GM18951 (cell line): ENCODE results near the gene PPFIA1.
"Not testable (repeated sequence)": the region's sequence is repeated elsewhere in the genome, so short reads cannot be mapped to it uniquely, and the experiment has no call there.

Experiments
- POLR2A ChIP-seq: IDR thresholded peaks from 4 replicates; pipeline ENCODE4 v1.6.1; 2011; ENCODE audit warnings: mild to moderate bottlenecking; ENCODE audit not compliant: insufficient read length, insufficient read depth; ENCODE audit errors: extremely low read depth
- in situ Hi-C: fragments of 300-500 bp; cut with MboI; formaldehyde crosslinking; loops from one replicate; pipeline ENCODE4 v1.12.0; 2022; ENCODE audit warnings: low sequenced_read_pairs, mixed read lengths, inconsistent platforms; ENCODE audit not compliant: unreplicated experiment

The PPFIA1 gene

DNA sequence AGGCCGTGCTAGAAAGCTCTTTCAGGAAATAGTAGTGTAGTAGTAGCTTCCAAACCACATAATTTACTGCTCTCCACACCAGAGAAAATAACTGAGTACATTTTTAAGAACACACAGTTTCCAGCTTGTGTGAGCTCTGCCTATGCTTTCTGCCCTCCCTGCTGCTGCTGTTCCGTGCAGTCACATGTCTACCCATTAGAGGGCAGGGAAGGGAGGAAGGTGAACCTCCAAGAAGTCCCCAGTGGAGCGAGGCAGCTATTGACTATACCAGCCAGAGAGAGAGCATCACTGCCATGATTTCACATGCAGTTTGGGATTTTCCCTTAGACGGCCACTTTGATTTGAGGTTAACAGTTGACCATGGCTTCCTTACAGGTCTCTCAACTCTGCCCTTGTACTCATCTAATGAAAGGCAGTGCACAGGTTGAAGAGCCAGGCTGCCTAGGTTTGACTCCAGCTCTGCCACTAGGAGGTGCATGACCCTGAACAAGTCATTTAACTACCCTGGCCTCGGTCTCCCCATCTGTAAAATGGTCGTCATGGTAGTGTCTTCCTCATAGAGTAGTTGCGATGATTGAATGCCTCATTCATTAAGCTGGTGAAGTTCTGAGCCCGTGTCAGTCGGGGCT is 108.1 kb downstream of the PPFIA1 start:
- in situ Hi-C loops: no loop called here
- TF ChIP-seq POLR2A: no peak

DNA sequence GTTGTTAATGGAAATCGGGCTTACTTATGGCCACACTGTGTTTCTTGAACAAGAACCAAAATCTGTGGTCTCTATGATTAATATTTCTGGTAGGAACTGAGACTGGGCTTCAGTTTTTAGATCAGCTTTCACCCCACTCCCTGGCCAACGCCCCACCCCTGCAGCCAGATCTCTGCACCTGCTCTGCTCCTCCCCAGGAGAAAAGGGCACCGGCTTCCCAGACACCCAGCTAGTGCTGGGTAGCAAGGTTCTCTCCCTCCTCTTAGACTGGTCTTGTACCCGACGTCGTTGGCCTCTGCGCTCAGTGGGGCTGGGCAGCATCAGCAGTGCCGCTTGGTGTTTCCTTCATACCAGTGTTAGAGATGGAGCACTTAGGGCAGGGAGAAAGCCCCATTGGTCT is 110.9 kb downstream of the PPFIA1 start:
- in situ Hi-C loops: no loop called here

DNA sequence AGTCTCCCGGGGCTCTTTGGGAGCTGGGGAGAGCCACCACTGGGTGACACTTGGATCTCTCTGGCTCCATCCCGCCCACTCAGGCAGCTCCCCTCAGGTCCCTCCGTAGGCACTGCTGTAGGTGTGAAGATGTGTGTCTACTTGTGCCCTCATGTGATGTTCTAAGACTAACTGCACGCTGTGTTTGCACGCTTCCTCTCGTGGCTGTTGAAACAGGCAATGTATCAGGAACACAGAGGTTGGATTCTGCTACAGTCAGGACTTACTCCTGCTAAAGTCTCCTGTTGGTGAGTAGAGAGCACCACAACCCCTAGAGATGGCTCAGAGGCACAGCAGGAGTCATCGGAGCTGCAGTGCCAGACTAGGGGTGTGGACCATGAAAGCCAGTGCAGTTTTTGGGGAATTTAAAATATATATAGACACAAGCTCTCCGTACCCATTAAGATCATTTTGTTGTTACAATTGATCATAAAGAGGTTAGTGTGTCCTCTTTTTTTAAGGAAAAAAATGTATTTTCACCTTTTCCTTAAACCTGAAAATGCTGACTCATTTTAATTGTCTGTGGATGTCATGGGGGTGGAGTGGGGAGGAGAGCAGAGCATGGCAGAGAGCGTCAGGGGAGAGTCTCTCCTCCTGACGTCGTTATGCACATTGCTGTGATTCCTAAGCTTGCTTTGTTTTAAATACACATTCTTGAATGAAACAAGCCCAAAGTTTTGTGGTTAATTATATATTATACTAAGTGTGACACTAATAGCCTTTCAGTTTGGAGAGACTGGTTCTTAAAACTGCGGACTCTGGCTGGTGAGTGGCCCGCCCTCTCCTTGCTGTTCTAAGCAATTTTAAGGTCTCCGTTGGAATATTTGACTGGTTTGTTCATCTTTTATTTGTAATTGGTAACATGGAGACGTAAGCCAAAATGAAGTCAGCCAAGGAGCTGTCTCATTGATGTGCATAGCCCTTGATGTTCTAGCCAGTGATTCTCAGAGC is 111.7 kb downstream of the PPFIA1 start:
- in situ Hi-C loops: no loop called here
- no peak for TF ChIP-seq POLR2A

More for the DNA sequence above, 110.9 kb downstream of the PPFIA1 start:
- no peak for TF ChIP-seq POLR2A

DNA sequence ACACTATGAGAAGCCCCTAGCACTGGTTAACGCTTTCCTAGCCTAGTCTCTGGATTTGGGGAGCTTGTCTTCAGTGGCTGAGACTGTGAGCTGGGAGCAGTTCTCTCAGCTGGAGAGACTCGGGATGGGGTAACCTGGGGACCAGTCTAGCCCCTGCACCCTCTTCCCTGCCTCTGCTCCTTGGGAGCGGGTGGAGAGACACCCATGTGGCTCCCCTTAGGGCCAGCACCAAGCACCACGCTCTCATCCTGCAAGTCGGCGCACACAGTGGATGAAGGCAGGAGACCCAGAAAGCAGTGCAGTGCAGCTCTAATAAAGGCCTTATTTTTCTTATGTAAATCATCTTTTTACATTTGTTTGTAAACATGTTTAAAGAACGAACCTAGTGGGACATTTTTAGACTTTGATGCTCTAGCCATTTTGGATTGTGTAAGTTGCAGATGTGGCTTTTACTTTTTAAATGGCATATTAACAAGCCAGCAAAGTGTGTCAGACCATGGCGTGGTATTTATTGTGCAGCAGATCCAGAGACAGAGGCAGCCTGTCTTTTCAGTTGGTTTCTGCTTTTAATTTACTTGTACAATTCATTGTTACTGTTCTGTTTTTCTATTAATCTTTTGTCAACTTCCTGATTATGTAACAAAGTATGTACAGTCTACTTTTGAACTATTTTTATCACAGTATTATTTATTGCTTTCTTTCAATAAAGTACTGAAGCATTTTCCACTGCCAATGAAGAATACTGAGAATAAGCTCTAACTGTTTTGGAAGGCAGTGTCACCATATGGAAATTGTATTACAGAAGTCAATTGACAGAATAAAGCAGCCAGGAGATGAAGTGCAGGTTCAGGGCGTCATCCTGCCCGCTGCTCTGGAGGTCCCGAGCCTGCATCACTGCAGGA is 113.4 kb downstream of the PPFIA1 start:
- no peak for TF ChIP-seq POLR2A
- in situ Hi-C loops: no loop called here

DNA sequence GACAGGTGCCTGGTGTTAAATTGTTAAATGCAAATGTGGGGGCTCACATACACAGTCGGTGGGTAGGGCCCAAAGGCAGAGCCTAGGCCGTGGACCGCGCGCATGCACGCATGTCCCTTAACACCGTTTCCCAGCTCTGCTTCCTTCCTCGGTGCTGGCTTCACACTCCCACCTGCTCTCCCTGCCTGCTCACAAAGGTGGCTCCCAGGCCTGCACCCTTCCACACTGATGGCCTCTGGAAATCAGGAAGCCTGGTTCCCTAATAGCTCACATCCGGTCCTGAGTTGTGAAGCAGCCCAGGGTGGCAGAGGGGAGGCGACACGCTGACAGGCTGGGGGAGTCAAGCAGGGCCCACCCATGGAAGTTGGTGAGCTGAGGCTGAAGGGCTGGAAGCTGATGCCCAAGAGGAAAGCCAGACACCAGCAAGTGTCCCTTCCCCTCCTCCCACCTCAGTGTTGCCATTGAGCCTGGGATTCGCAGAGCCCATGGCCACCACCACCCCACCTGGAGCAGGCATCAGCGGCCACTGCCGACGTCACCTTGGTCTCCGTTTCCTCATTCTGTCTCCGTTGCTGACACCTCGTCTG is 114.2 kb downstream of the PPFIA1 start:
- in situ Hi-C loops: no loop called here

DNA sequence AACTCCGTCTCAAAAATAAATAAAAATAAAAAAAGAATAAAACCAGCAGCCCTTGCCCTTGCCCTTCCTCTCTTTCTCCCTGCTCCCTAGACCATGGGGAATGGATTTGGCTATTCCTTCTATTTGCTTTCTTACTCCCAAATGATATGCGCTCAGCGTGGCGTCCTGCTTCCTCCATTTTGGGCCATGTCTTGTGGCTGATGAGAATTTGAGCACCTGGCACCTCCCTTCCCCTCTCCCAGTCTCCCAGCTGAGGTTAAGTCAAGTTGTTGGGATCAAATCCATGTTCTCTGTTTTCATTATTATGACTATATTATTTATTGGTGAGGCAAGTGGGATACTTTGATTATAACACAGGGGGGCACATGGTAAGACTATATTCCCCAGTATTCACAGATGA is 117.1 kb downstream of the PPFIA1 start:
- TF ChIP-seq POLR2A: no peak
- in situ Hi-C loops: no loop called here

More for the DNA sequence above, 114.2 kb downstream of the PPFIA1 start:
- no peak for TF ChIP-seq POLR2A

DNA sequence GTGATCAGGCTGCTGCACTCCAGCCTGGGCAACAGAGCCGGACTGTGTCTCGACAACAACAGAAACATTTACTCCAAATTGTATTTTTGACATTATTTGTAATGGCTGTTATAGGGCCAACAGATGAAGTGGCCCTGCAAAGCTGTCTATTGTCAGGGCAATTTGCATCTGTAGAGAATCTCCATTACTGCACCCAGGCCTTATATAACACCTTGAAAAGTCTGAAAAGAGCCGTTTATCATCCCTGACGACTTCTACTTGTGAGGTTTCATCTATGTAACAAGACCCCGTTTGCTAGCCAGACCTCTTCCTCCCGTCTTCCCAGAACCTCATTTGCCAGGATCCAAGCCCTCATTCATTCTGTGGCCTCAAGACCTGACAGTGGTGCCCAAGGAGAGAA is 118.7 kb downstream of the PPFIA1 start:
- in situ Hi-C loops: no loop called here
- no peak for TF ChIP-seq POLR2A

DNA sequence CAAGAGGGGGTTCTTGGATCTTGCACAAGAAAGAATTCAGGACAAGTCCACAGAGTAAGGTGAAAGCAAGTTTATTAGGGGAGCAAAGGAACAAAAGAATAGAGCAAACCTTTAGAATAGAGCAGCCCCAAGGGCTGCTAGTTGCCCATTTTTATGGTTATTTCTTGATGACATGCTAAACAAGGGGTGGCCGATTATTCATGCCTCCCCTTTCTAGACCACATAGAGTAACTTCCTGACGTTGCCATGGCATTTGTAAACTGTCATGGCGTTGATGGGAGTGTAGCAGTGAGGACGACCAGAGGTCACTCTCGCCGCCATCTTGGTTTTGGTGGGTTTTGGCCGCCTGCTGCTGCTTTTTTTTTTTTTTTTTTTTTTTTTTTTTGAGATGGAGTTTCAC is 120.4 kb downstream of the PPFIA1 start:
- in situ Hi-C loops: not testable (repeated sequence)

DNA sequence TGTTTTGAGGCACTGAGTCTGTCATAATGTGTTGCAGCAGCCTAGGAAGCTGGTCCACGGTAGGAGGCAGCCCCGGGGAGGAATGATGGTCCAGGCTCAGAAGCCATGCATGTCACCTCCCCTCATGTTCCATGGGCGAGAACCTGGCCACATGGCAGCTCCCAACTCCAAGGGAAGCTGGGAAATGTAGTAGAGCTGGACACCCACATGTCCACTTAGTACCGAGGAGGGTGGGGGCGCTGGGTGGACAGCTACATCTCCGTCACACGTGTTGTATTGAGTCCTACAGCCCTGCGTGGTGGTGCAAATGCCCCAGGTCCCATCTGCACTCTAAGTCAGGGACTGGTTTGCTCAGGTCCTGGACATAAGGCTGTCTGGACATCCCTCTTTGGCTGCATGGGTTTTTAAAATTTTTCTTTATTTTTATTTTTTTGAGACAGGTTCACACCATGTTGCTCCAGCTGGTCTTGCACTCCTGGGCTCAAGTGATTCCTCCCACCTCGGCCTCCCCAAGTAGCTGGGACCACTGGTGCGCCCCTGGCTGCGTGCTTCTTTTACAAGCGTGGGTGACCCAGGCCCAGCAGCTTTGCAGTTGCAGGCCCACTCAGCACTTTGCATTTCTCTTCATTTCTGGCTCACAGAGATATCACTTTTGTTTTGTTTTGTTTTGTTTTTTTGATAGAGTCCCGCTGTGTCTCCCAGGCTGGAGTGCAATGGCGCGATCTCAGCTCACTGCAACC is 123.9 kb downstream of the PPFIA1 start:
- in situ Hi-C loops: no loop called here
- no peak for TF ChIP-seq POLR2A

DNA sequence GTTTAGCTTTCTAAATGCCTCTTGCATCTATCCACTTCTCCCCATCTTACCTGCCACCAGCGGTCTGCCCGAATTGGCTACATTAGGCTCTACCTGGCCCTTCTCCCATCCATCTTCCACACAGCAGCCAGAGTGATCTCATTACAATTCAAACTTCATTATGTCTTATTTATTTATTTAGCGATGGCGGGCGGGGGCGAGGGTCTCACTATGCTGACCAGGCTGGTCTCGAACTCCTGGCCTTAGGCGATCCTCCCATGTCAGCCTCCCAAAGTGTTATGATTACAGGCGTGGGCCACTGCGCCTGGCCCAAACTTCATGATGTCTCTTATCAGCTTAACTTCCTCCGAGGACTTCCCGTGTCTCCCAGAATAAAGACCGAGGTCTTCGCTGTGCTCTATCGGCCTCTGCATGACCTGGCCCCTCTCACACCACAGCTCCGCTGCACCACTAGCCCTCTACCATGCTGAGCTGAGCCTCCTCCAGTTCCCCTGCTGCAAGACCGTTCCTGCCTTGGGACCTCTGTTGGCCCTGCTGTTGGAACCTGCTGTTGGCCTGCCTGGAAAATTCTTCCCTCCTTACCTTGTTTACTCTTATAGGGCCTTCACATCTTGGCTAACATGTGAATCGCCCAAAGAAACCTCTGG is 127.0 kb downstream of the PPFIA1 start:
- no peak for TF ChIP-seq POLR2A
- in situ Hi-C loops: no loop called here

DNA sequence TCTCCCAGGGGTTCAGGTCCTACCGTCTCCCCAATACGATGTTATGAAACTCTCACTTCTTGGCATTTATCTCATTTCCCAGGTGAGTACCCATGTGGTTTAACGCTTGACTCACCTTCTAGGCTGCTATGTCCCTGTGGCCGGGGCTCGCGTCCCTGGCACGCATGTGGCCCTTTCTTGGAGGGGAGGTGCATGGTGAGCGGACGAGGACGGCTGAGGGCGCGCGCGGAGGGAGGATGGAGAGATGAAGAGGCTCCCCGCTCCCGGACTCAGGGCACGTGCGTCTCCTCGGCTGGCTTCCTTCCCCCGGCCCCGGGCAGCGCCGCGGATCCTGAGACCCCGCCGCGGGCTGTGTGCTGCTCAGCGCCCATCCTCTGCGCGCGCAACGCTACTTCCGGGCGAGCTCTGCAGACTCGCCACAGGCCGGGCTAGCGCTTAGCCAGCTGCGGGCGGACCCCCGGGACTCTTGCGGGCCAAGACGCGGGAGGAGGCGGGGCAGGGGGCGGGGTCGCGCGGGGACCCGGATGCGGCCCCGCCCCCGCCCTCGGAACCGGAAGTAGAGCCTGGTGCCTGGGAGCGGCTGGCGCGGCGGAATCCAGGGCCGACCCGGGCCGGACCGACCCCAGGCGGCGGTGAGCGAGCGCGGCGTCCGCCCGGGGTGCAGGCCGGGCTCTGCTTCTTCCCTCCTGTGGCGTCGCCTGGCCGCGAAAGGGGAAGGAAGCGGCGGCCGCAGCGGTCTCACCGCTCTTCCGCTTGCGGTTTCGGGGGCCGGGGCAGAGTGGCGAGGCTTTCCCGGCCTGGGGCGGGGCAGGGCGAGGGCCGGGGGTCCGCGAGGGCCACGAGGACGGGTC is 127.7 kb downstream of the PPFIA1 start, which contains the start of gene CTTN:
CTTN (plus strand) TSS at position 547 of the 851 bp plus-strand sequence. CDS start 8,769 bp downstream, outside the sequence.
- in situ Hi-C loops: no loop called here
- peak; percentile 41 for TF ChIP-seq POLR2A
